Left ventricle myocardium superior (tissue), 1 donor: ENCODE data around the gene TIGD7. TPM values are rescaled to one million over a fixed set of nuclear protein-coding genes. Genes with fewer than 3 reads are reported as not detected.

ENCODE experiments used
- ATAC-seq: fragments of 200-7000 bp; cut with Tn5 transposase; one replicate; pipeline ENCODE4 v1.9.1; 2020; ENCODE audit warnings: mild to moderate bottlenecking, moderate library complexity
- DNase-seq: peaks from one replicate; pipeline ENCODE4 v3.0.0-alpha.2; 2020
- intact Hi-C: fragments of 100-400 bp; cut with micrococcal nuclease; formaldehyde crosslinking; loops from one replicate; pipeline ENCODE4 v1.11.0; 2022
- long read RNA-seq: library from polyadenylated mRNA; unstranded; transcript quantifications from one replicate; pipeline ENCODE4 v2.0.0, GENCODE V29; 2021
- total RNA-seq: library from RNA; stranded (reverse); fragmentation: NEBNext Ultra II Directional; extraction: Animal tissue kit (Norgen Biotek cat#: 25700); gene quantifications from one replicate; pipeline ENCODE4 v1.2.1, GENCODE V29; 2021
- donor health status: DM: no; HTN: yes; CAD: no; lungs with severe emphysema.

Gene TIGD7
- total RNA-seq = 7.6 TPM
- long read RNA-seq, transcript TIGD7-201 (2 exons, 3,612 nt) = major isoform, 5 of 18 reads
- long read RNA-seq, partial matches to known transcripts = 0 of 18 reads
- long read RNA-seq, other reads (novel, unspliced or antisense) = 9 of 18 reads

GRCh38 chr16:3305109-3306068 is at the start of gene TIGD7, which contains the start of gene ZNF75A:
TIGD7 (minus strand) TSS chr16:3305430; CDS start chr16:3300614, 4,816 bp downstream.
ZNF75A (plus strand) TSS chr16:3305497; CDS start chr16:3308429, 2,932 bp downstream.
- intact Hi-C loops = no loop called here
- peak; percentile 93 for DNase-seq
- peak; percentile 99 for ATAC-seq

- intact Hi-C loops = no loop called here
- no peak for DNase-seq
- ATAC-seq = peak; percentile 28
Observed at GRCh38 chr16:3349175-3349574, 43.9 kb upstream of the TIGD7 start.

- peak; percentile 89 for ATAC-seq
- intact Hi-C loops = no loop called here
- DNase-seq = no peak
Observed at GRCh38 chr16:3348547-3349167, 43.4 kb upstream of the TIGD7 start.

GRCh38 chr16:3347586-3347985 is 42.4 kb upstream of the TIGD7 start:
- intact Hi-C loops = no loop called here
- no peak for ATAC-seq
- DNase-seq = no peak

- intact Hi-C loops = no loop called here
- DNase-seq (no peak), ATAC-seq (no peak)
Observed at GRCh38 chr16:3346041-3346440, 40.8 kb upstream of the TIGD7 start.

- no peak for DNase-seq
- no peak for ATAC-seq
- intact Hi-C loops = no loop called here
Observed at GRCh38 chr16:3328643-3329042, 23.4 kb upstream of the TIGD7 start.

- DNase-seq (no peak), ATAC-seq (no peak)
- intact Hi-C loops = no loop called here
Observed at GRCh38 chr16:3328104-3328503, 22.9 kb upstream of the TIGD7 start.

GRCh38 chr16:3327514-3327913 is 22.3 kb upstream of the TIGD7 start:
- DNase-seq = no peak
- ATAC-seq = no peak
- intact Hi-C loops = no loop called here

- no peak for DNase-seq
- no peak for ATAC-seq
- intact Hi-C loops = no loop called here
Observed at GRCh38 chr16:3321816-3322215, 16.6 kb upstream of the TIGD7 start.

- ATAC-seq (no peak), DNase-seq (no peak)
- intact Hi-C loops = loop anchor here (10.0 kb wide), 1 partner anchor 93 kb away; no protein-coding TSS in a partner anchor
Observed at GRCh38 chr16:3317315-3317999, 12.2 kb upstream of the TIGD7 start.

GRCh38 chr16:3311496-3311895 is 6.3 kb upstream of the TIGD7 start:
- intact Hi-C loops = loop anchor here (10.0 kb wide), 1 partner anchor 87 kb away; no protein-coding TSS in a partner anchor
- no peak for ATAC-seq
- DNase-seq = no peak

GRCh38 chr16:3306078-3306477 is 848 bp upstream of the TIGD7 start:
- intact Hi-C loops = no loop called here
- ATAC-seq = no peak
- no peak for DNase-seq

GRCh38 chr16:3304370-3304769 is 860 bp downstream of the TIGD7 start:
- ATAC-seq (no peak), DNase-seq (no peak)
- intact Hi-C loops = no loop called here

- DNase-seq (no peak), ATAC-seq (no peak)
- intact Hi-C loops = no loop called here
Observed at GRCh38 chr16:3295783-3296182, 9.4 kb downstream of the TIGD7 start.

GRCh38 chr16:3295209-3295608 is 10.0 kb downstream of the TIGD7 start:
- DNase-seq (no peak), ATAC-seq (peak; percentile 43)
- intact Hi-C loops = no loop called here

GRCh38 chr16:3292604-3293003 is 12.6 kb downstream of the TIGD7 start:
- DNase-seq = no peak
- intact Hi-C loops = no loop called here
- no peak for ATAC-seq

GRCh38 chr16:3289998-3290673 is 15.1 kb downstream of the TIGD7 start:
- ATAC-seq (no peak), DNase-seq (no peak)
- intact Hi-C loops = no loop called here

GRCh38 chr16:3285131-3285530 is 20.1 kb downstream of the TIGD7 start:
- DNase-seq (no peak), ATAC-seq (no peak)
- intact Hi-C loops = no loop called here
